DND-41 (cell line): Measurements from ENCODE around the gene RADIL.

Experiments
- CTCF ChIP-seq: IDR thresholded peaks from 2 replicates; pipeline ENCODE4 v1.5.1; 2012; ENCODE audit warnings: borderline replicate concordance, low read length, moderate library complexity, mild to moderate bottlenecking; ENCODE audit not compliant: poor library complexity, severe bottlenecking; ENCODE audit errors: extremely low read depth
- EZH2 ChIP-seq: IDR thresholded peaks from 3 replicates; pipeline ENCODE4 v1.6.1; 2012; ENCODE audit warnings: borderline replicate concordance, low read depth, mild to moderate bottlenecking, moderate library complexity, low read length, inconsistent platforms; ENCODE audit not compliant: severe bottlenecking

- TF ChIP-seq CTCF = no peak
- no peak for TF ChIP-seq EZH2
Measured at GRCh38 chr7:4809666-4810065, 73.8 kb downstream of the RADIL start.
